Choroid plexus epithelial cell (primary cell): Measurements from ENCODE around the gene NUFIP2.

Experiments
- DNase-seq: peaks from one replicate; pipeline ENCODE4 v3.0.0-alpha.2; 2010; ENCODE audit warnings: low read depth
- H3K4me3 ChIP-seq: 2 replicates; pipeline ENCODE4 v1.5.1; 2011; ENCODE audit warnings: low read depth, mild to moderate bottlenecking, control low read depth, low read length, moderate library complexity
- CTCF ChIP-seq: conservative IDR thresholded peaks from 2 replicates; pipeline ENCODE4 v1.5.1; 2011; ENCODE audit warnings: low read depth, mild to moderate bottlenecking, control low read depth, inconsistent platforms, low read length, moderate library complexity

The NUFIP2 gene

GRCh38 chr17:29216856-29217255 lies 77.1 kb downstream of the NUFIP2 start:
- no peak for TF ChIP-seq CTCF
- no peak for DNase-seq
- no peak overlapping the region for H3K4me3 ChIP-seq

GRCh38 chr17:29216181-29216580 lies 77.8 kb downstream of the NUFIP2 start:
- no peak for DNase-seq
- no peak for TF ChIP-seq CTCF
- no peak overlapping the region for H3K4me3 ChIP-seq

- no peak overlapping the region for H3K4me3 ChIP-seq
- no peak for TF ChIP-seq CTCF
- peak; percentile 74 for DNase-seq
Observed at GRCh38 chr17:29215717-29216116, 78.2 kb downstream of the NUFIP2 start.

- no peak overlapping the region for H3K4me3 ChIP-seq
- DNase-seq = no peak
- no peak for TF ChIP-seq CTCF
Observed at GRCh38 chr17:29215174-29215573, 78.8 kb downstream of the NUFIP2 start.

GRCh38 chr17:29214215-29215146 lies 79.5 kb downstream of the NUFIP2 start:
- no peak overlapping the region for H3K4me3 ChIP-seq
- TF ChIP-seq CTCF = no peak
- no peak for DNase-seq

GRCh38 chr17:29212681-29213121 lies 81.2 kb downstream of the NUFIP2 start:
- no peak for TF ChIP-seq CTCF
- DNase-seq = no peak
- no peak overlapping the region for H3K4me3 ChIP-seq

GRCh38 chr17:29212094-29212631 lies 81.8 kb downstream of the NUFIP2 start:
- no peak for DNase-seq
- H3K4me3 ChIP-seq = no peak overlapping the region
- TF ChIP-seq CTCF = no peak
